Right lobe of liver (tissue), 6 donors: Measurements from ENCODE around the gene TMEM18. TPM values are rescaled to one million over a fixed set of nuclear protein-coding genes. Genes with fewer than 3 reads are reported as not detected.
"Not testable (repeated sequence)": the region's sequence is repeated elsewhere in the genome, so short reads cannot be mapped to it uniquely, and the experiment has no call there.

Experiments
- ATAC-seq, 4 donors: fragments of 200-7000 bp; cut with Tn5 transposase; one replicate each; pipeline ENCODE4 v1.9.1; 2020; ENCODE audit warnings: mild to moderate bottlenecking in 4 of 4, moderate library complexity in 4 of 4
- DNase-seq, 3 donors: peaks; one replicate each; pipeline ENCODE4 v3.0.0-alpha.2; 2020
- H3K27ac ChIP-seq, 3 donors: fragments of 200-600 bp; one replicate each; pipeline ENCODE4 v1.8.0; 2022
- H3K27me3 ChIP-seq, 2 donors: fragments of 200-600 bp; one replicate each; pipeline ENCODE4 v1.8.0; 2022
- H3K36me3 ChIP-seq, 4 donors: fragments of 200-600 bp; sonication (generic) in 1 of 4; one replicate each; pipeline versions ENCODE4 v1.5.1 to v1.8.0; 2017 to 2022; ENCODE audit warnings: control low read depth in 1 of 4
- H3K4me1 ChIP-seq, 4 donors: fragments of 200-600 bp; sonication (generic) in 1 of 4; one replicate each; pipeline versions ENCODE4 v1.5.1 to v1.8.0; 2017 to 2022; ENCODE audit warnings: control low read depth in 1 of 4
- H3K4me3 ChIP-seq, 3 donors: fragments of 200-600 bp; one replicate each; pipeline ENCODE4 v1.8.0; 2022
- H3K9me3 ChIP-seq, 4 donors: fragments of 200-600 bp; sonication (generic) in 1 of 4; one replicate each; pipeline versions ENCODE4 v1.5.1 to v1.8.0; 2017 to 2022; ENCODE audit warnings: control low read depth in 1 of 4
- CTCF ChIP-seq, 4 donors: fragments of 200-600 bp in 3 of 4; fragments of 450-650 bp in 1 of 4; IDR thresholded peaks; one replicate each; pipeline versions ENCODE4 v1.5.1 to v1.8.0; 2016 to 2022; ENCODE audit warnings: antibody characterized with exemption in 4 of 4, mild to moderate bottlenecking in 2 of 4
- POLR2A ChIP-seq: fragments of 450-650 bp; IDR thresholded peaks from one replicate; pipeline ENCODE4 v1.6.1; 2017; ENCODE audit warnings: antibody characterized with exemption, mild to moderate bottlenecking
- WGBS: methylation state at CpG from one replicate; pipeline ENCODE4 v1.1.6; 2018; ENCODE audit warnings: low coverage, low lambda C conversion rate; ENCODE audit not compliant: insufficient coverage; ENCODE audit errors: missing lambda C conversion rate; 5-methylcytosine and 5-hydroxymethylcytosine counted together
- intact Hi-C, 2 donors: fragments of 100-400 bp; cut with DNase I; formaldehyde crosslinking; loops; one replicate each; pipeline versions ENCODE4 v1.11.2 to v1.14.1; 2022
- total RNA-seq, 6 experiments: library from RNA; depleted of rRNA in 2 of 6; stranded (reverse); fragments of >200 nt in 2 of 6; fragmentation: NEBNext Ultra II Directional in 3 of 6; extraction: Animal tissue kit (Norgen Biotek cat#: 25700) in 3 of 6; gene quantifications; one replicate each; pipeline versions ENCODE4 v1.1.0 to v1.2.4, GENCODE V29; 2016 to 2023
- donor health status: DM: no; HTN: yes; CAD: no.
- donor health status: DM: no; HTN: no; CAD: no.
- donor health status: DM: no; HTN: no; CAD: no.
- donor health status: DM: no; HTN: yes; CAD: no.
- donor health status: DM: no; HTN: yes; CAD: no.

TMEM18 gene
- total RNA-seq, 6 experiments from 2014 or later, result 4.2 to 11.4 (median 7.0) TPM

GRCh38 chr2:708667-709066, 31.5 kb upstream of the TMEM18 start:
- WGBS, result 68% methylated on average over 6 of the region's 18 CpGs
- ATAC-seq, result no peak
- no peak for DNase-seq

GRCh38 chr2:705971-706511, 28.8 kb upstream of the TMEM18 start:
- WGBS, result 40% methylated on average over 4 of the region's 7 CpGs
- intact Hi-C loops, result no loop called here
- Histone ChIP-seq H3K4me3 (no peak overlapping the region), H3K36me3 (no peaks in the 10 kb centered on the region), H3K9me3 (no peaks in the 10 kb centered on the region), H3K27ac (no peak overlapping the region), H3K4me1 (no peaks in the 10 kb centered on the region), H3K27me3 (no peaks in the 10 kb centered on the region)
- ATAC-seq, result no peak
- no peak for TF ChIP-seq POLR2A
- no peak for TF ChIP-seq CTCF (IDR thresholded peaks at IDR 0.05)
- DNase-seq, result no peak

More at GRCh38 chr2:708667-709066, 31.5 kb upstream of the TMEM18 start:
- no peak overlapping the region for H3K27ac ChIP-seq
- intact Hi-C loops, result no loop called here
- H3K9me3 ChIP-seq, result no peaks in the 10 kb centered on the region
- H3K27me3 ChIP-seq, result no peaks in the 10 kb centered on the region
- no peaks in the 10 kb centered on the region for H3K4me1 ChIP-seq
- no peaks in the 10 kb centered on the region for H3K36me3 ChIP-seq
- no peak for TF ChIP-seq POLR2A
- no peak for TF ChIP-seq CTCF (IDR thresholded peaks at IDR 0.05)
- no peak overlapping the region for H3K4me3 ChIP-seq

- intact Hi-C loops, H3K36me3 ChIP-seq, H3K4me1 ChIP-seq, H3K4me3 ChIP-seq, H3K27me3 ChIP-seq, H3K9me3 ChIP-seq, H3K27ac ChIP-seq, DNase-seq, ATAC-seq: not testable (repeated sequence)
- 57% methylated on average over 8 of the region's 8 CpGs for WGBS
These were observed 25.6 kb upstream of the TMEM18 start for GRCh38 chr2:702765-703164.

GRCh38 chr2:696999-697627, 19.9 kb upstream of the TMEM18 start:
- no peaks in the 10 kb centered on the region for H3K36me3 ChIP-seq
- no peak for TF ChIP-seq POLR2A
- 47% methylated on average over 11 of the region's 11 CpGs for WGBS
- no peaks in the 10 kb centered on the region for H3K27me3 ChIP-seq
- no peak overlapping the region for H3K27ac ChIP-seq
- ATAC-seq (no peak), DNase-seq (no peak)
- H3K9me3 ChIP-seq, result no peaks in the 10 kb centered on the region
- intact Hi-C loops, result no loop called here
- no peak overlapping the region for H3K4me3 ChIP-seq
- no peaks in the 10 kb centered on the region for H3K4me1 ChIP-seq

DNA sequence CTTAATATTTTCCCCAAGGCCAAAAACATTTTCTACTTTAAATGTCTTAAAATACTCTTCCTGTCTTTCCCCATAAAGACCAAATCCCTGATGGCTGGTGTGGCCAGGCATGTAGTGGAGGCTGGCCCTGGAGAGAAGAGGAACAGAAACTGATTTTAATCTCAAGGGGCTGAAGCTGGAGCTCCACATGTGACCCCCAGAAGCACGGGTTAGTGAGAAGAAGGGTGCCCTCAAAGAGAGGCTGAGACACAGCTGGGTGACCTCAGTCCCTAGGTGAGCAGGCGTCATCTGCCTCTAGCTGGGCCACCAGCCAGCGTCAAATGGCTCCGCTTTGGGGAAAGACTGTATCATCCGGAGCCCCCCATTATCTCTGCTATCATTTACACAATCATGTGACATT, 19.3 kb upstream of the TMEM18 start:
- Histone ChIP-seq H3K4me1 (no peaks in the 10 kb centered on the region), H3K36me3 (no peaks in the 10 kb centered on the region), H3K9me3 (no peaks in the 10 kb centered on the region), H3K27ac (no peak overlapping the region), H3K4me3 (no peak overlapping the region), H3K27me3 (no peaks in the 10 kb centered on the region)
- ATAC-seq, result peak in 2 of 4 donors; percentile 20 to 46
- WGBS, result 48% methylated on average over 4 of the region's 5 CpGs
- intact Hi-C loops, result no loop called here
- no peak for DNase-seq
- TF ChIP-seq POLR2A, result no peak
- TF ChIP-seq CTCF (IDR thresholded peaks at IDR 0.05), result no peak
